IPS DF 4.7 (cell line): ENCODE measurements around the gene NDNF.

Experiments
- DNase-seq: peaks from one replicate; pipeline ENCODE4 v3.0.0-alpha.2; 2013; ENCODE audit warnings: low spot score; ENCODE audit errors: extremely low read depth

NDNF gene

DNA sequence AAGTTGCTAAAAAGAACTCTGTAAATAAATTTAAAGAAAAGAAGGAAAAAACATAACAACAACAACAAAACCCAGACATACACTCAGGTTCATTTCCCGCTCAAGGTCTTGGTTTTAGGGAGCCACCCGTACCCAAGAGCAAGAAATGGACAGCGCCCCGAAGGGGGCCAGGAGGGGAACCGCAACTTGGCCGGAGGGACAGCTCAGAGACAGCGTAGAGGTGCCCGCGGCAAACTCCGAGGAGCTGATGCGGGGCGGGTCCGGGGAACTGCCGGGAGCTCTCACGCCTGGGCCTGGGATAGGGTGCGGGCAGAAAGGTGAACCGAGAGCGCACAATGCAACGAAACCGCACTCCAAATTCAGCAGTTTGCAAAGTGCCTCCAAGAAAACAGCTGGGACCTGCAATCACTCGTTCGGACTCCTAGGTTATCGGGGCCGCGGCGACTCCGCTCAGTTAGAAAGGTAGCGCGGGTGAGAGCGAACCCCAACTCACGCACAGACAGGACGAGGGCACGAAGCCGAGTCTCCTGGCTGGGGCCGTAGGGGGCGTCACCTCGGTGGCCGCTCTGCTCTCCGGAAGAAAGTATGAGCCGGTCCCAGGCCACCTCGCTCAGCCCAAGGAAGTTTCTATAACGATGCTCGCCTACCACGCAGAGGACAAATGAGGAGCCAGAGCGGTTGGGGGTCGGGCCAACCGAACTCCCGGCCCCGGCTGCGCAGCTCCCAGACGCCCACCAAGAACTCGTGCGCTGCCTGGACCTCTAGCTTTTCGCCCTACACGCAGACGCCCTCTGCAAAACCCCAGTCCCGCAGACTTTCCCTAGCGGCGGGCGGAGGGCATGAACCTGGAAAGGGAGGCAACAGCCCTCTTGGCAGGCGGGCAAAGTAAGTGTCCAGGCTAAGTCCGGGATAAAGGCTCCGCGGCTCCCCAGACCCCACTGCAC is 1.4 kb downstream of the NDNF start:
- no peak for DNase-seq

DNA sequence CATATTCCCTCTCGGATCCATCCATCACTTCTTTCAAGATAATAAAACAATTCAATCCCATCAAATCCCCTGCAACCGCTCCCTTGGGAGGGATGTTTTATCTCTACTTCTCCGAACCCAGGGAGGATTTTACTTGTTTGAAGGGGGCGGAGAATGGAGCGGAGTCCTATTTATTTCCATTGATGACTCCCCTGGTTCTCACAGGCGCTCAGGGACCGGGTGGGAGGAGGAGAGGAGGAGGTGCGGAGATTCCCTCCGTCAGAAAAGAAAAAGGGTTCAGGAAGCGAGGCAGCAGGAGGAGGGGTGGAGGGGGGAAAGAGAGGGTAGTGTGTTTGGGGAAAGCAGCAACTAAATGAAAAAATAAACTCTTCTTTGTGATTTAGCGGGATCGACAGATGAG is 2.1 kb downstream of the NDNF start:
- DNase-seq, result no peak

DNA sequence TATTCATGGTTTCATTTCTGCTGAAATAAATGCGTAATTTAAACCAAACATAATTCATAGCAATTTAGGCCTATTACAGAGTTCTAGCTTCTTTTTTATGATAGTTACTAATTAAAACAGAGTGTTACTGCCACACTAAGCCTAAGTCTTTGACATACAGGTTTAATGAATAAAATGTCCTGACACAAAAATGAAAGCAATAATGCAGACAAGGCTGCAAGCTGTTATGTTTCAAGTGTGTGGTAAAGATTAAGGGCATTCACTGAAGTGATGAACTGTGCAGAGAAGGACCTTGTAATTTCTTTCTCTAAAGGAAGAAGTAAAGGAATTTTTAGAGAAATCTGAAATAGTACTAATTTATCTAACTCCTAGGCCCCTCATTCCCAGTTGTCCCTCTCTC is 2.9 kb downstream of the NDNF start:
- no peak for DNase-seq

DNA sequence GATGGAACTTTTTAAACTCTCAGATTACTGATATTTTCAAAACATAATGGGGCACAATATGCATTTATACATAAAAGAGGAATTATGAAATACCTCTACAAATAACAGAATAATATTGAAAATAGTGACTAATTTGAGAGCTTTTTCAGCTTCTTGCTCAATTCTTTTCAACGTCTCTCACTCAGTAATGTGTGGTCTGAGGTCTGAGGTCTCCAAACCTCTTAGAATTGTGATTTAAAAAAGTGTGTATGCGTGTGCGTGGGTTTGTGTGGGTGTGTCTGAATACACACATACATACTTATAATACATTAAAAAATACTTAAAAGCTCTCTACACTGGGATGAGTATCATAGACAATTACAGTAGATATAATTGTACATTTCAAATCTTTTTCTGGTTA is 7.9 kb downstream of the NDNF start:
- DNase-seq, result no peak

DNA sequence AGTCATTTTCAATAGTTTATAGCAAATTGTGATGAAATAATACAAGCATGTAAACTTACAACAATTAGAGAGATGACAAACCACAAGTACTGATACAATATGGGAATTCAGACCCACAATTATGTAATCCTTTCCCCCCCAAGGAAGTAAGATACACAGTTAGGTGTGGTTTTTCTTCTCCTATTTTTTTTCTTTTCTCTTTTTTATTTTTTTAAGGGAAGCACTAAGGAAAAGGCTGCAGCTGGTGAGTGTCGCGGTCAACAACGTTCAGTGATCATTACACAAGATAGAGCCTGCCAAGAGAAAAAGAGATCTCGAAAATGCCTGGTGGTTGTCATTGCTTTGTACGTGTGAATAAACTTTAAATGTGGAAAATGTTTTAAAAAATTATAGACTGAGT is 9.8 kb downstream of the NDNF start:
- DNase-seq, result no peak

DNA sequence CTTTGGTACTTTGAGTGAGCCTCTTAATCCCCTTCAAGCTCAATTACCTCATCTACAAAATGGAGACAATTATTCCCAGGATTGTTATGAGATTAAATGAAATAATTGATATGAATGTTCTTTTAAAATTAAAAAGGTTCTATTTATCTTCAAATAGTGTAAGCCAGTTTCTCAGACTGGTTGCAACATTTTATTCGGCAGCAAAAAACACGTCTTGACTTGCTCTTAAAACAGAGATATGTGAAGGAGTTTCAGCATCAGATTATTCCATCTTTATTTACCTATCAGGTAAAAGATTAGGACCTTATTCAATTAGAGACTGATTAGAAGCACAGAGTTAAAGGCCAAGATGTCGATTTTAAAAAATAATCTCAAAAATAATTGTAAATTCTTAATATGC is 10.5 kb downstream of the NDNF start:
- no peak for DNase-seq

DNA sequence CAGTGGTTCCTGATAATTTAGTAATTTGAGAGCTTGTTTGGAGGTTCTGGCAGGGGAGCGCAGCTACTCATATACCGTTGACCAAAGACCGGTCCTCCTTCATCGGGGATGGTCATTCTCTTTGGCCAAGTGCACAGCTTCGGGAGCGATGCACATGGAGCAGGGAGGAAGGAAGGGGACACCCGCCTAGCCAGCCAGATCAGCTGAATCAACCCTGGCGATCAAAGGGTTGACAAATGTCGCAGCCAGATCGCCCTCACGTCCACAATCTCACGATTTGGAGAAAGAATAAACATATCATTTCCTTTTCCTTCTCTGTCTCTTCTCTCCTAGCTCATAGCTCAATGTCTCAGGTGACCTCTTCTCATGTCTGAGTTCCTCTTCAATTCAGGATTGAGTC is 11.1 kb downstream of the NDNF start:
- no peak for DNase-seq

DNA sequence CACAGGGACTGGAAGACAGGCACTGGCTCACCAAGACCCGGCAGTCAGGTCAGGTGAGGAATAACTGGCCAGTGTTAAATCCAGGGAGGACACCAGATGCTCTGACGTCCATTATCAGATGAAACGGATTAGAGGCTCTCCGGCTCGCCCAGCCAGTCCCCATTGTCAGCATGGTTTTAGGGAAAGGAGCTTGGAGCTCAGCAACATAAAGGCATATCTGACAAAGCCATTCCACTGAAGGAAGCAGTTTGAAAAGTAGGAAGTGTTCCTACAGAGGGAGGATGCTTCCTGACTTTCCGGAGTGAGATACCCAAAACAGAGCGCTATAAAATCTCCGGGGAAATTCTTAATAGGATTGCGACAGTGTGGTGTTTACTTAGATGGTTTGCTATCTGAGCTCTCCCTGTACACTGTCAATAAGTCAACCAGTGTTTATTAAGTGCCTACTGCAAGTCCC is 14.8 kb downstream of the NDNF start:
- DNase-seq, result no peak

DNA sequence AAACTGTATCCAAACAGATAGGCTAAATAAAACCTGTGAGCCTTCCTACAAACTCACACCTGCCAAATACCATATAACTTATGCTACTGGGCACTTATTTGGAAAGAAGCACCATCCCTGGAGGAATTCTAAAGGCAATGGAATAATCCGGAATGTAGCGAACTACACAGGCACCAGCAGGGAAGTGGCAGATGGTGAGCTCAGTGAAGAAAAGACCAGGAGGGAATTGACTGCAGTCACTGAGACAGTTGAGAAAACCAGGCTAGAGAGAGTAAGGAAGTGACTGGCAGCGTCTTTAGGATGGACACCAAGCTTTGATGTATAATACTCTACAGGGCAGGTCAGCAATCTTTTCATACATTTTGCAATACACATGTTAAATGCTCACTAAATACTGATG is 16.3 kb downstream of the NDNF start:
- no peak for DNase-seq

DNA sequence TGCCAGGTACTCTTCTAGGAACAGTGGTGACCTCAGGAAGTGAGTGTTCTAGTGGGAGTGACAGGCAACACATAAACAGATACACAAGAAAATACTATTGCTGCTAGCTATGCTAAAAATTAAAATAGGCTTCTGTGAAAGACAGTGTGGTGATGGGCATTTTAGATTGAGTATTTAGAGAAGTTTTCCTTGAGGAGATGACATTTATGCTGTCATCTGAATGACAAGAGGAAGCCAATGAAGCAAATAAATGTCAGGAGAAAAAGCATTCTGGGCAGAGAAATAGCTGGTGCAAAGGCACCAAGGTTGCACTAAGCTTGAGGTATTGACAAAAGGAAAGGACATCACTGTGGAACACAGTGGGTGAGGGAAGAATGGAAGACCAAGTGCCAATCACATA is 18.0 kb downstream of the NDNF start:
- DNase-seq, result no peak

DNA sequence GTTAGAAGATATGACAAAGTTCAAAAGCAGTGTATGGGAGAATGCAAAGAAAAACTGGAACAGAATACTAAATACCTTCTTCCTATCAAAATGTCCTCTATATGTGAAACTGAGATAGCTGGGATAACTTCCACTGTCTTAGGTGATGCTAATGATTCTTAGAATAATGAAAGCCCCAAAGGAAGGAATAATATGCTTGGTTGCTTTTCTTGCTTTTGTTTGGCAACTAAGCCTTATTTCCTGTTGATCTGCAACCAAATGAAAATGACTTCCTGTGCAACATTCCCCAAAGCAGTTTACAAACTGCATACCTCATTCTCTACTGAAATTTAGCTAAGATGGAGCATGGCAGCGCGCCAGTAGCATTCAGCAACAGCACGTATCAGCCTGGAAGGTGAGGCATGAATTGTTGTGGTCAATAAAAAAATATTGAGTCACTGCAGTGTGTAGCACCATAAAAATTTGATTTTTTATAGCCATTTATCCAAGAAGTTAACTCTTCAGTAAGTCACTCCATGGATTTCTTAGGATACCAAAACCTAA is 18.7 kb downstream of the NDNF start:
- DNase-seq, result no peak

DNA sequence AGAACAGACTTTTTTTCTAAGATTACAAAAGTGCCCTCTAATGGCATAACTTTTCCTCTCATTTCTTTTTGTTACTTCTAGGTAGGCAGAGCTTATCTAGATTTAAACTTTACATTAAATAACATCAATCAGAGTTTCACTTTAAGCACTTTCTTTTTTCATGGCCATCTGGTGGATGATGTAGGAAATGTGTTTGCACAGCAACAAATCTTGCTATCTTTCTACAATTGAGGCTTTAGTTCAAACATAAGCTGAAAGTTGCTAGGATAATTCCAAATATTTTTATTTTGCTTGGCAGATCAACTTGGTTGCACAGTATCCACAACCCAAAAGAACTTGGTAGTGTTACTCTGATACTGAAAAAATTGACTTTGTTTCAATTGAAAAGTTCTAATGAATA is 22.0 kb downstream of the NDNF start:
- DNase-seq, result no peak

DNA sequence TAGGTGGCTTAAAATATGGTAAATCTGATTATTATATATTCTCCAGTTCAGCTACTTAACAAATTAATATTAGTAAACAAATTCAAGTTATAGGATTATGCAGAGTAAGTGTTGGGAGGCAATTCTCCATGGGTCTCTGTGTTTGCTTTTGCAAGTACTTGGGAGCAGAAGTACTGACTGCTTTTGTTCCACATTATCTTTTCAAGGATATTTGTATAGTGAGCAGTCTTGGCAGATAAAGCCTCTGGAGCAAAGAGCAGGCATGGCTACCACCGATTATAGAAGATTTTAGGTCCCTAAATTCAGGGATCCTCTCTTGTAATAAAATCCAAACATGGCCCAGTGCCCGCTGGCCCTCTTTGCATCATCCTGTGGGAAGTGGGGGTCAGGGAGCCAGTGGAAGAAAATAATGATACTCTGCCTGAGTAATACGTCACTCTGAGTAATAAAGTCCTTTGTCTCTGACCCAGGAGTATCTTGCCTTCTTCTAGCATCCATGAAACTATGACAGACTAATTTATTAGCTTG is 23.2 kb downstream of the NDNF start:
- no peak for DNase-seq

DNA sequence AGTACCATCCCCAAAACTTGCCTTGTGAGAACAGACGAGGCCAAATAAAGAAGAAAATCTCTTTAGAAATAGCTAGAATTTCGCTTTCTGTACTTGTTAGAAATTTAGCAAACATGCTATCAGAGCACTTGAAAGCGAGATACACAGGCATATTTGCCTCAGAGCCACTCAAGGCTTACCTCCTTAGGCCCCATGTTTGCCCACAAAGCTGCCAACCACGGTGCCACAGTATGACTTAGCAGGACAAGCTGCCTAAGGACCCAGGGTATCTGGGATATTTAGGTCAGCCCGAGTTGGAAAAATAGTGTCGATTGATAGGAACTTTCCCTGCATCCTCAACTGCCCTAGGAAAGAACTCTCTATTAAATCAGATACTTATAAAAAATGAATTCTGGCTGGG is 24.2 kb downstream of the NDNF start:
- DNase-seq, result no peak

DNA sequence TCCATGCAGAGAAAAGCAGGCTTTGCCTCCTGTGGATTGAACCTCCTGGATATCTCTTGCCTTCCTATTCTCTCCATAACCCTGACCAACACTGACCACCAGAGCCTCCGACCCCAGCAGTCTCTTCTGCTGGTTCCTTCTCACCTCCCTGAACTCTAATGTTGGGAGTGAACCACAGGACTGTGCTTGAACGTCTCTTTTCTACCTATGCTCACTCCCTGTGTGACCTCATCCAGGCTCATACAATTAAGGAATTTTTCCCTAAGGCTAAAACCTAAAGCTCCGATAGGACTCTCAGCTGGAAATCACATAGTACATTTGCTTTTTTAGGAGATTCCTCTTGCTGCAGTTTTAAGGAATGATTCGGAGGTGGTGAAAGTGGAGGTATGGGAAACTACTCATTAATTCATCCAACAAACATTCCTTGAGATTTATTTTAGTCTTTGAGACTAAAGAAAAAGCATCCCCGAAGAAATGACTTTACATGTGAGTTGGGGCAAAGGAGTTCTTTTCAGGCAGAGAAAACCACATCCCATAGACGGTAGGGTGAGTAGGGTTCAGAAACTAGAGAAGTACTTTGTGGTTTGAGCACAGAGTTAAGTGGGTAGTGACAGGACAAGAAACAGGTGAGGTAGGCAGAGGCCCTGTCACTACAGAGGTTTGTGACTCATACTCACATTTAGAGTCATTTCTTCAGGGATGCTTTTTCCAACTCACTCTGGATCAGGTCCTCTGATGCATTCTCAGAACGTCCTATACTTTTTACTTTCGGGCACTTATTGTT is 30.8 kb downstream of the NDNF start:
- no peak for DNase-seq

DNA sequence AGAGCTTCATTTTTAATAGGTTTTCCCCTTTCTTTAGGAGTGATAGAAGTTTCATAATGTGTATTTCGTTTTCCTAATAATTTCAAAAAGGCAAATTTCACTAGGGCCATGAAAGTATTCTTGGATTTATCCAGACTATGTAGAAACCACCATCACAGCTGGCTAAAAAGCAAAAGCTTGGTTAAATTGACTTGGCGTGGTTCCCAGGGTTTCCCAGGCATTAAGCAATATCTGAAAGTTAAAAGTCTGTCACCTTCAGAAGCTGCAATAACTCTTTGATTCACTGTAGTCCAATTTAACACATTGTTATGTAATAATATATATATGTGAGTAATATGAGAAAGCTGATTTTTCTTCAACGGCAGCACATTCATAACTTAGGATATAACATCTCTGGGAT is 38.3 kb downstream of the NDNF start:
- DNase-seq, result no peak

DNA sequence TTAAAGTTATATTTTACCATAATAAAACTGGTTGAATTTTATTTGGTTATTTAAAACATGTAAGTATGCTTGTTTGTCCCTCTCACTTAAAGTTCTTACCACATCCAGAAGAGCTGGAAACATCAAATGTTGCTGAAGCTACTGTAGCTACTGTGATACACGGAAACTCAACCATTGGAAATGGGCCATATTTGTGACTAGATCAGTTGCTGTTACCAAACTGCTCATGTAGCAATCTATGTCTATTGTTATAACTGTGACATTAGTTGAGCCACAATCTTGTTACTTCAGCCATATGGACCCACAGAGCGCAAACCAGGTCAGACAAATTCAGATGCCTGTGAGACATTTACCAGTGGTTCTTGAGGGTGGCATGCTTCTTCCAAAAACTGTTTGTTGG is 41.6 kb downstream of the NDNF start:
- no peak for DNase-seq

DNA sequence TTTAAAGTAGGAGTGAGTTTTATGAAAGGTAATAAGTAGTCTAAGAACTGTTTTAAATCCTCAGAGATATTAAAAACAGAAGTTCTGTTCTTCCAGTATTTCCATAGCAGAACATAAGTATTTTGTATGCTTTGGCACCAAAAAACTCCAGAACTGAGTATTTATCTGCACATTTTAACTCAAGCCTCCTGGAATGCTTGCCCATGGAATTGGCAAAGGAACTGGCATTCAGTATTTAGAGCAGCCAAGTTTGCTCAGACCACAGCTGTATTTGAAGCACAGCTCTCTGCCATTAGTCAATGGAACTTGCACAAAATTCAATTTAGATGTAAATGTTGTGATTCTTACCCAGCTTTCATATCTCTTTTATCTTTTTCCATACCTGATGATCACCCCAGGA is 42.2 kb downstream of the NDNF start:
- DNase-seq, result no peak

DNA sequence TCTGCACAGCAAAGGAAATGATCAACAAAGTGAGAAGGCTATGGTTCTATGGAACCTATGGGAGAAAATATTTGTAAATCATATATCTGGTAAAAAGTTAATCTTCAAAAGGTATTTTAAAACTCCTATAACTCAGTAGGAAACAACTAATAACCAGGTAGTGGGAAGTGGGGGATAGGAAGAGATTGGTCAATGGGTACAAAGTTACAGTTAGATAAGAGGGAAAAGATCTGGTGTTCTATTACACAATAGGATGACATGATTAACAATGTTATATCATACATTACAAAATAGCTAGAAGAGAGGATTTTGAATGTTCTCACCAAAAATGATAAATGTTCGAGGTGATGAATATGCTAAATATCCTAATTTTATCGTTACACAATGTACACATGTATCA is 46.3 kb downstream of the NDNF start:
- no peak for DNase-seq

DNA sequence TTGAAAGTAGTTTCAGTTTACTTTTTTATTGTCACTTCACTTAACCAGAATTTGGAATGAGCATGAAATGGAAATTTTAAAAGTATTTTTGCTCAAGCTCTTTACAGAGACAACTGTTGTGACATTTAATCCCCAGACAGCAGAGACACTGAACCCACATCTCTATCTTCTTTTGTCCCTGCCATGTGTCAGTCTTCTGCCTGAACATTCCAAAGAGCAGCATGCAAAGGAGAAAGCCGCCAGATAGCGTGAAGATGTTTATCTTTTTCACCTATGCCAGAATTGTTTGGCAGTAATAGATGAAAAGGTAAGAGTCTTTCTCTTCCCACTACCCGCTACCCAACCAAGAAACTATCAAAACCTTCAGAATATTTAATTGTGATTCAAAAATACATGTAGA is 46.8 kb downstream of the NDNF start:
- no peak for DNase-seq

DNA sequence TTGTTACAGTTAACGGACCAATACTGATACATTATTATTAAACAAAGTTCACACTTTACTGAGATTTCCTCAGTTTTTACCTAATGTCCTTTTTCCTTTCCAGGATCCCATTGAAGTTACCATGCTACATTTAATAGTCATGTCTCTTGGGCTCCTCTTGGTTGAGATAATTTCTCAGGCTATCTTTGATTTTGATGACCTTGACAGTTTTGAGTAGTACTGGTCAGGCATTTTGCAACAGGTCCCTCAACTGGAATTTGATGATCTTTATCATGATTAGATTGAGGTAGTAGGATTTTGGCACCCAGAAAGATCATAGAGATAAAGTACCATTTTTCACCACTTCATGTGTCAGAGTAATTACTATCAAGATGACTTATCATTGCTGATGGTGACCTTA is 53.8 kb downstream of the NDNF start:
- no peak for DNase-seq

DNA sequence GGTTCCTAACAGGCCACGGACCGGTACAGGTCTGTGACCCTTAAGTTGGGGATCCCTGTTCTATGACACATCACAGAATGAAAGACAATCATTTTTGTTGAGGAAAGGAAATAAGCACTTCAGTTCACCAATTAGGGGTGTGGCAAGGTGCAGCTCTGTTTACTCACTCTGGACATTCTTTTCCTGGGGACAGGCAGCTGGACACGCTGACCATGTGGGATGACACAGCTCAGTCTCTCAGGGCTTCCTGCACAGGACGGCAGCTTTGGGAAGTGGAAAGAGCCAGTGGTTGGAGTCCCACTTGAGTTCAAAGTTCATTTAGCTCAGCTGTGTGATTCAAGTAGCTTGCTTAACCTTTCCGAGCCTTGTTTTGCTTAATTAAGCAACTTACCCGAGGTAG is 55.7 kb downstream of the NDNF start:
- DNase-seq, result no peak
